HG03095 (cell line): ENCODE results near the gene PSMC6.
"Not testable (repeated sequence)": the region's sequence is repeated elsewhere in the genome, so short reads cannot be mapped to it uniquely, and the experiment has no call there.

ENCODE experiments used
- ATAC-seq: cut with Tn5 transposase; IDR thresholded peaks from one replicate; pipeline ENCODE4 v1.9.1; 2021; ENCODE audit warnings: moderate library complexity; ENCODE audit not compliant: unreplicated experiment

PSMC6 gene

DNA sequence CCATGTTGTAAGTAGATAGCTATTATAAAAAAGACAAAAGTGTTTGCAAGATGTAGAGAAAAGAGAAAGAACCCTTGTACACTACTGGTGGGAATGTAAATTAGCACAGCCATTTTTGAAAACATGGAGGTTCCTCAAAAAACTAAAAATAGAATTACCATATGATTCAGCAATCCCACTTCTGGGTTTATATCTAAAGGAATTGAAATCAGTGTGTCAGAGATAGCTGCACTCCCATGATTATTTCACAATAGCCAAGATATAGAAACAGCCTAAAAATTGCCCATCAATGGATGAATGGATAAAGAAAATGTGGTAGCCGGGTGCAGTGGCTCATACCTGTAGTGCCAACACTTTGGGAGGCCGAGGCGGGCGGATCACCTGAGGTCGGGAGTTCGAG is 9.2 kb downstream of the PSMC6 start:
- ATAC-seq: no peak

DNA sequence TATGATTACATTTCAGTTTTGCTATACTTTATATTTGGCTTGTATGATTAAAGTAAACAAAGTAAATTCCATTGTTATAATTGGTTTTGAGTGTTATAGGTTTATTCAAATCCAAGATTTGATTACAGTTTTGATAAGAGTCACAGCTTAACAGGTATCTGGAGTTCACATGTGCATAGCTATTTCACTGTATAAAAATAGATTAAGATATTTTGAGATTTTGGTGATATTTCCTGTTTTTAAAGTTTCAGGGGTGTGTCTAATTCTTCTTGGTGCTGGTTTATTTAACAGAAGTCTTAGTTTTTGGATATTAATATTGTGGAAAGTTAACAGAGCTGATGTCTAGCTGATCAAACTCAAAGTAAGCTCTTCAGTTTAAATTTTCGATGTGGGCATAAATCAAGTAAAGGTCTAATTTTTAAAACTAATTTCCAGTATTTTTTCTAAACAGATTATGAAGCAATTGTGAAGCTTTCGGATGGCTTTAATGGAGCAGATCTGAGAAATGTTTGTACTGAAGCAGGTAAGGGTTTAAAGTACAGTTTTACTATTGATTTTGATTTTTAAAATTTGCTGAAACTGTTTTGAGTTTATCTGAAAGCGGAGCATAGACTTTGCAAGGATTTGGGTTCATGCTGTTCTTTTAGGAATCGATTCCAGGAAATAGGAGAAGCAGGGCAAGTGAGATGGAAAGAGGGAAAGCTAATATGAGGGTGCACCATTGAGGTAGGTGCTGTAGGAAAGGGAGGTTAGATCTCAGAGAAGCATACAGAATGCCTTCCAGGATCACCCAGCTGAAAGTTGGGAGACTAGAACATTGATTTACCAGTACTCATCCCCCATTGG is 16.7 kb downstream of the PSMC6 start:
- ATAC-seq: no peak

DNA sequence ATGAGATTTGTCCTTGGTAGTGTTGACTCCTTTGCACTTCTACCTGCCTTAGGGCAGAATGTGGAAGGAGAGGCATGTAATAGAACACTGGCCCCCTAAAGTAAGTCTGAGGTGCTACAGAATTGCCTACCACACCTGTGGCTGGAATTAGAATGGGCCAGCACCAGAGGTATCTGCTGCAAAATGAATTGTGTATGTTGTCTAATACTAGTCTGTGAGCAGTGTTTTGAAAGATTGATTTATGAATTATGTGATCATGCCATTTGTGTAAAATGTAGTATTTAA is 17.3 kb downstream of the PSMC6 start:
- ATAC-seq: no peak

GRCh38 chr14:52727509-52727908 is 20.5 kb downstream of the PSMC6 start:
- not testable (repeated sequence) for ATAC-seq

GRCh38 chr14:52729035-52729434 is 22.0 kb downstream of the PSMC6 start:
- ATAC-seq: not testable (repeated sequence)

DNA sequence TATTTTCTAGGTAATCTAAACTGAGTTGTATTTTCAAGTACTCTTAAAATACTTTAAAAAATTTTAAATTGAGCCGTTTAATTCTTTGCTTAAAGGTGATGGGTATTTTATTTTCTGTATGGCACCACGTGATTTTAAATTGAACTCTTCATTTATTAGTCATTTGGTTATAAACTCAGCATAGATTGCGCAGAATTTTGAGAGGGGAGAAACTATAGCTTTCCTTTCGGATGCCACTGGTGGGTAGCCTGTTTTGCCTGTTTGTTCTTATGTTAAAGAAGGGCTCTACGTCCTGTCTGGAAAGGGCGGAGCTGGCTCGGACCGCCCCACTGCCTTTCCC is 22.6 kb downstream of the PSMC6 start:
- no peak for ATAC-seq

GRCh38 chr14:52729925-52730708 is 23.1 kb downstream of the PSMC6 start, which contains the start of gene STYX:
STYX (plus strand) TSS chr14:52730166; CDS start chr14:52730475, 309 bp downstream.
- ATAC-seq: peak; percentile 91

DNA sequence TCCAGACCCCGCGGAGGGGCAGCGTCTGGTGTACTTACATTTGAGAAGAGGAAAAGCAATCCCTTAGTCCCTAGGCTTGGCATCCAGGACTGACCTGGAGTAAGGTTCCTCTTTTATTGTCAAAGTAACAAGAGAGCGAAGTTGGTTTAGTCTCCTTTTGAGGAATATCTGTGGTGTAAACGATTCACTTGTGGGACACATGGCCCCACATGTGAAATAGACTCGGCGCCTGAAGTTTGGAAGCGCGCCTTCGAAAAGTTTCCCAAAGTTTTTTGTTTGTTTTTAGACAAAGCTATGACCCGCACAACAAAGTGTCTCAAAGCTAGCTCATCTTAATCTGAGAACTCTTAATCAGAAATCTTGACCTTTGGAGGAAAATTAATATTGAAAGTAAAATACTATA is 23.7 kb downstream of the PSMC6 start:
- no peak for ATAC-seq

- no peak for ATAC-seq
Measured at GRCh38 chr14:52733824-52734223, 26.8 kb downstream of the PSMC6 start.

DNA sequence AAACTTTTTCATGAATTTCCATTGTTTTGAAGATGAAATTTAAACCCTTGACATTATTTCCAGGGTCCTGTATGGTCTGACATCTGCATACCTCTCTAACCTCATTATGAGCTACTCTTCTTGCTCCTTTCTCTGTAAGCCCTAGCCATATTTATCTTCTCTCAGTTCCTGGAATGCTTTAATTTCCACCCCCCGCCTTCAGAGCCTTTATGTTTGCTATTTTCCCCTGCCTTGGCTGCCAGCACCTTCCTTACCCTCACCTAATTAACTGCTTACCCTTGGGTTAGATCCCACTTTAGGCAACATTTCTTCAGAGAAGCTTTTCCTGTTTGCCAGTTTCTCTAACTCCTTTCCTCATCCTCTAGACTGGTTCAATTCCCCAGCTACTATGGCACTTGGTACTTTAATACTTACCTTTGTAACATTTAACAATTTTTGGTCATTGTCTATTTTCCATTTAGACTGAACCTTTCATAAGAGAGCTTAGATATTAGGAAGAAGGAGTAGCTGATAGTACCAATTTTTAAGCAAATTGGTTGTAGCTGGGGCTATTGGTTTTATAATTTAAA is 29.0 kb downstream of the PSMC6 start:
- no peak for ATAC-seq

GRCh38 chr14:52738409-52738808 is 31.4 kb downstream of the PSMC6 start:
- ATAC-seq: no peak

GRCh38 chr14:52740751-52741150 is 33.8 kb downstream of the PSMC6 start:
- ATAC-seq: no peak

DNA sequence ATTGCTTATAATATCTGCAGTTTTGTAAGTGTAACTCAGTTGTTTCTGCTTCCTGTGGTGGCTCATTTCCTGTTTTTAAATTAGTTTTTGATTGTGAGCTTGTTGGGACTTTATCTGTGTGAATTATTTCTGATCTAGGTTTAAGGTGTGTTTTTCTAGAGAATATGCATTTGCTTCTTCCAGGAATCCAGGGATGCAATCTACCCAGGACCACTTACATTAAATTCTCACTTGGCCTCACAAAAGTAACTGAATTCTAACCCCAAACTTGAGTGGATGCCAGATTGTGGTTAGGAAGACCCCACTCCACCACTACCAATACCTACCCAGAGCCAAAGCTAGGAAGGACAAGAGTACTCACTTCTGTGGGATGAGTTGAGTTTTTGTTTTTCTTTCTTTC is 34.9 kb downstream of the PSMC6 start:
- ATAC-seq: peak; percentile 27

- ATAC-seq: no peak
Measured at GRCh38 chr14:52748647-52749292, 41.8 kb downstream of the PSMC6 start.

- ATAC-seq: no peak
Measured at GRCh38 chr14:52755607-52756316, 48.8 kb downstream of the PSMC6 start.

DNA sequence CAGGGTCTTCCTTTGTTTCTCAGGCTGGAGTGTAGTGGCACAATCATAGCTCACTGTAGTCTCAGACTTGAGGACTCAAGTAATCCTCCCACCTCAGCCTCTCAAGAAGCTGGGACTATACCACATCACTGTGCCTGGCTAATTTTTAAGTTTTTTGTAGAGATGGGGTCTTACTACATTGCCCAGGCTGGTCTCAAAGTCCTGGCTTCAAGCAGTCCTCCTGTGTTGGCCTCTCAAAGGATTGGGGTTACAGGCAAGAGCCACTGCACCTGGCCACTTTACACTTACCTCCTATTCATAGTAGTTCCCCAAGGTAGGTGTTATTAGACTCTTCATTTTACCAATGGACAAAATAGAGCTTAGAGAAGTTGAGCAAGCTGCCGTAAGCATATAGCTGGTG is 52.1 kb downstream of the PSMC6 start:
- ATAC-seq: no peak

DNA sequence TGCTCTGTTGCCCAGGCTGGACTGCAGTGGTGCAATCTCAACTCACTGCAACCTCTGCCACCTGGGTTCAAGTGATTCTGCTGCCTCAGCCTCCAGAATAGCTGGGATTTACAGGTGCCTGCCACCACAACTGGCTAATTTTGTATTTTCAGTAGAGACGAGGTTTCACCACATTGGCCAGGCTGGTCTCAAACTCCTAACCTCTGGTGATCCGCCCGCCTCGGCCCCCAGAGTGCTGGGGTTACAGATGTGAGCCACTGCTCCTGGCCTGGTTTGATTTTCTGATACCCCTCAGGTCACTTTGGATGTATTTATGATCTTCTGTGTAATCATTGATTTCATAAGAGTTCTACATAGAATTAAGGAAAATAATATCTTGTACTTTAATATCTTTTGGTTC is 55.9 kb downstream of the PSMC6 start:
- not testable (repeated sequence) for ATAC-seq

- no peak for ATAC-seq
Measured at GRCh38 chr14:52767058-52767833, 60.2 kb downstream of the PSMC6 start.

GRCh38 chr14:52769887-52770286 is 62.9 kb downstream of the PSMC6 start:
- no peak for ATAC-seq

GRCh38 chr14:52776816-52777215 is 69.8 kb downstream of the PSMC6 start:
- no peak for ATAC-seq
